GM12878 (cell line): ENCODE data around the gene CABP7. TPM values are rescaled to one million over a fixed set of nuclear protein-coding genes. Genes with fewer than 3 reads are reported as not detected.

Experiments
- BCL11A ChIP-seq: IDR thresholded peaks from 2 replicates; pipeline ENCODE4 v1.6.1; 2011; ENCODE audit warnings: low read depth, low read length
- BHLHE40 ChIP-seq, 2 experiments: fragments of 450-650 bp in 1 of 2; IDR thresholded peaks; 2 replicates each; pipeline ENCODE4 v1.6.1; 2011 to 2017; ENCODE audit warnings: low read depth in 2 of 2, borderline replicate concordance in 1 of 2, improper control_type of control experiment in 1 of 2, low read length in 1 of 2, mild to moderate bottlenecking in 1 of 2
- CEBPB ChIP-seq, 2 experiments: fragments of 150-350 bp in 1 of 2; IDR thresholded peaks; 2 replicates each; pipeline ENCODE4 v1.6.1; 2012 to 2014; ENCODE audit warnings: low read depth in 2 of 2, low read length in 2 of 2, borderline replicate concordance in 1 of 2, inconsistent platforms in 1 of 2
- CHD1 ChIP-seq: IDR thresholded peaks from 2 replicates; pipeline ENCODE4 v1.6.1; 2012; ENCODE audit warnings: low read depth, low read length, improper control_type of control experiment
- CREM ChIP-seq: IDR thresholded peaks from 2 replicates; pipeline ENCODE4 v1.6.1; 2014; ENCODE audit warnings: antibody characterized with exemption, low read depth
- EED ChIP-seq: sonication (generic); IDR thresholded peaks from 2 replicates; pipeline ENCODE4 v1.6.1; 2016; ENCODE audit warnings: antibody characterized with exemption, low read depth
- FOXK2 ChIP-seq: fragments of 450-650 bp; IDR thresholded peaks from 2 replicates; pipeline ENCODE4 v1.6.1; 2017; ENCODE audit warnings: mild to moderate bottlenecking, moderate library complexity
- GABPA ChIP-seq: IDR thresholded peaks from 2 replicates; pipeline ENCODE4 v1.6.1; 2014; ENCODE audit warnings: antibody characterized with exemption, low read depth, mild to moderate bottlenecking, inconsistent platforms
- HDGF ChIP-seq: fragments of 450-650 bp; IDR thresholded peaks from 2 replicates; pipeline ENCODE4 v1.6.1; 2016; ENCODE audit warnings: antibody characterized with exemption
- IKZF1 ChIP-seq: fragments of 450-650 bp; conservative IDR thresholded peaks from 2 replicates; pipeline ENCODE4 v1.6.1; 2017; ENCODE audit warnings: antibody characterized with exemption, mild to moderate bottlenecking
- IRF3 ChIP-seq: fragments of 450-650 bp; IDR thresholded peaks from 2 replicates; pipeline ENCODE4 v1.6.1; 2014; ENCODE audit warnings: mild to moderate bottlenecking
- NFIC ChIP-seq: IDR thresholded peaks from 2 replicates; pipeline ENCODE4 v1.6.1; 2012; ENCODE audit warnings: low read depth, mild to moderate bottlenecking, inconsistent platforms, low read length, moderate library complexity
- NKRF ChIP-seq: fragments of 450-650 bp; conservative IDR thresholded peaks from 2 replicates; pipeline ENCODE4 v1.6.1; 2017; ENCODE audit warnings: mild to moderate bottlenecking, moderate library complexity
- PAX5 ChIP-seq: IDR thresholded peaks from 2 replicates; pipeline ENCODE4 v1.6.1; 2011; ENCODE audit warnings: low read depth, low read length, borderline replicate concordance
- PBX3 ChIP-seq: IDR thresholded peaks from 2 replicates; pipeline ENCODE4 v1.6.1; 2011; ENCODE audit warnings: mild to moderate bottlenecking, low read depth, low read length, moderate library complexity; ENCODE audit not compliant: insufficient replicate concordance
- RAD21 ChIP-seq: IDR thresholded peaks from 2 replicates; pipeline ENCODE4 v1.6.1; 2011; ENCODE audit warnings: mild to moderate bottlenecking, low read depth, low read length, moderate library complexity; ENCODE audit not compliant: insufficient read depth
- RFX5 ChIP-seq: IDR thresholded peaks from 2 replicates; pipeline ENCODE4 v1.6.1; 2011; ENCODE audit warnings: low read depth, low read length, improper control_type of control experiment
- ZBTB11 ChIP-seq: fragments of 450-650 bp; formaldehyde crosslinking; IDR thresholded peaks from 2 replicates; pipeline ENCODE4 v1.5.0; 2022; ENCODE audit warnings: mild to moderate bottlenecking, missing genetic modification characterization
- polyA plus RNA-seq, 11 experiments: library from polyadenylated mRNA; depleted of rRNA in 4 of 11; unstranded in 6 of 11; stranded (reverse) in 5 of 11; fragments of >200 nt; fragmentation: Nextera tagmentation in 4 of 11; fragmentation: Illumina TruSeq in 1 of 11; extraction: Ambion mirVana in 4 of 11; extraction: Trizol in 1 of 11; gene quantifications; 1 replicate in 1 of 11; 2 replicates in 10 of 11; pipeline versions ENCODE4 v1.2.1 to v1.2.3, GENCODE V29; 2011 to 2016; ENCODE audit warnings: inconsistent platforms in 2 of 11, missing spikeins in 2 of 11, low read depth in 1 of 11
- total RNA-seq, 4 experiments: library from RNA; depleted of rRNA in 3 of 4; stranded (reverse); fragments of >200 nt in 3 of 4; fragmentation: Illumina TruSeq in 1 of 4; extraction: Trizol in 1 of 4; gene quantifications; 2 replicates each; pipeline versions ENCODE4 v1.2.1 to v1.2.3, GENCODE V29; 2013 to 2021

Gene CABP7
- total and polyA plus RNA-seq, 10 of the 15 experiments (the other 5 are each of a cell fraction or from before 2014, with no cell fraction given), result 0.02 to 0.18 (median 0.05) TPM; not detected in 5

- TF ChIP-seq RAD21 (no peak), NKRF (no peak), RFX5 (no peak), ZBTB11 (no peak), CREM (0 out of 2 replicates have a peak, but pooled peaks have one; percentile 25), IRF3 (no peak), PAX5 (peak; percentile 46; the same call in 1 of the 2 replicates), CHD1 (no peak), CEBPB (IDR thresholded peaks at IDR 0.05; ENCODE audit: borderline replicate concordance in 1 of 2, low read depth in 2 of 2, low read length in 2 of 2) (no peak), EED (peak; percentile 62), BCL11A (no peak), PBX3 (peak; percentile 89), IKZF1 (peak; percentile 27), HDGF (no peak), FOXK2 (no peak), GABPA (no peak), NFIC (no peak), BHLHE40 (IDR thresholded peaks at IDR 0.05; ENCODE audit: borderline replicate concordance in 1 of 2, low read depth in 2 of 2, low read length in 1 of 2) (peak in 1 of 2 experiments; percentile 64; a peak in 2 of 4 replicates)
Observed at GRCh38 chr22:29733362-29734201, 13.8 kb downstream of the CABP7 start (continued).
